Neural cell (in vitro differentiated cells): ENCODE results near the gene PLCL1.

Source experiments
- EP300 ChIP-seq: fragments of 450-650 bp; conservative IDR thresholded peaks from 2 replicates; pipeline ENCODE4 v1.6.1; 2014; ENCODE audit warnings: antibody characterized with exemption, mild to moderate bottlenecking, moderate library complexity; ENCODE audit not compliant: poor library complexity, severe bottlenecking
- MXI1 ChIP-seq: fragments of 450-650 bp; conservative IDR thresholded peaks from 2 replicates; pipeline ENCODE4 v1.6.1; 2014; ENCODE audit warnings: antibody characterized with exemption, mild to moderate bottlenecking; ENCODE audit not compliant: poor library complexity, severe bottlenecking
- POLR2AphosphoS5 ChIP-seq: IDR thresholded peaks from 2 replicates; pipeline ENCODE4 v1.6.1; 2012
- RAD21 ChIP-seq: fragments of 450-650 bp; conservative IDR thresholded peaks from 2 replicates; pipeline ENCODE4 v1.6.1; 2014; ENCODE audit warnings: antibody characterized with exemption, mild to moderate bottlenecking, moderate library complexity
- TAF1 ChIP-seq: IDR thresholded peaks from 2 replicates; pipeline ENCODE4 v1.6.1; 2012; ENCODE audit warnings: low read depth
- TF ChIP-seq, protein P1 (sequence below): fragments of 450-650 bp; IDR thresholded peaks from 2 replicates; pipeline ENCODE4 v1.5.1; 2014; ENCODE audit warnings: antibody characterized with exemption, mild to moderate bottlenecking, moderate library complexity; ENCODE audit not compliant: poor library complexity, severe bottlenecking
- TF ChIP-seq, protein P2 (sequence below): IDR thresholded peaks from 2 replicates; pipeline ENCODE4 v1.6.1; 2012; ENCODE audit warnings: borderline replicate concordance

DNA sequence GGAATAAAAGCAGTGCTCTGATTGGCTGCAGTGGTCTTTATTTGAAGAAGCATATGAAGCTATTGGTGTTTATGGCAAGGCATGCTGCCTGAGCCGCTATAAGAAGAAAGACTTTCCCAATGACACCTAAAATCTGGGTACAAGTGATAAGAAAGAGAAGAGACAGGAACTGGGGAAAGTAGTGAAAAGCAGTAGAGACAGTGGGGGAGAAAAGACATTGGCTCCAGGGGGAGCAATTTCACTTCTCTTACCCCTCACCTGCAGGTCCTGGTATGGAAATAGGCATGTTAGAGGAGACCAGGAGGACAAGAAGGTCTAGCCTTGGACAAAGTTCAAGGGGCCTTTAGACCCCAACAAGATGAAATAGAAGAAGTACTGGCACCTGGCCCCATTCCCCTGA is 47.1 kb downstream of the PLCL1 start:
- no peak for TF ChIP-seq EP300
- TF ChIP-seq POLR2AphosphoS5 = no peak
- TF ChIP-seq, protein P1, sequence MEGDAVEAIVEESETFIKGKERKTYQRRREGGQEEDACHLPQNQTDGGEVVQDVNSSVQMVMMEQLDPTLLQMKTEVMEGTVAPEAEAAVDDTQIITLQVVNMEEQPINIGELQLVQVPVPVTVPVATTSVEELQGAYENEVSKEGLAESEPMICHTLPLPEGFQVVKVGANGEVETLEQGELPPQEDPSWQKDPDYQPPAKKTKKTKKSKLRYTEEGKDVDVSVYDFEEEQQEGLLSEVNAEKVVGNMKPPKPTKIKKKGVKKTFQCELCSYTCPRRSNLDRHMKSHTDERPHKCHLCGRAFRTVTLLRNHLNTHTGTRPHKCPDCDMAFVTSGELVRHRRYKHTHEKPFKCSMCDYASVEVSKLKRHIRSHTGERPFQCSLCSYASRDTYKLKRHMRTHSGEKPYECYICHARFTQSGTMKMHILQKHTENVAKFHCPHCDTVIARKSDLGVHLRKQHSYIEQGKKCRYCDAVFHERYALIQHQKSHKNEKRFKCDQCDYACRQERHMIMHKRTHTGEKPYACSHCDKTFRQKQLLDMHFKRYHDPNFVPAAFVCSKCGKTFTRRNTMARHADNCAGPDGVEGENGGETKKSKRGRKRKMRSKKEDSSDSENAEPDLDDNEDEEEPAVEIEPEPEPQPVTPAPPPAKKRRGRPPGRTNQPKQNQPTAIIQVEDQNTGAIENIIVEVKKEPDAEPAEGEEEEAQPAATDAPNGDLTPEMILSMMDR = no peak
- TF ChIP-seq TAF1 = no peak
- TF ChIP-seq MXI1 = no peak
- TF ChIP-seq, protein P2, sequence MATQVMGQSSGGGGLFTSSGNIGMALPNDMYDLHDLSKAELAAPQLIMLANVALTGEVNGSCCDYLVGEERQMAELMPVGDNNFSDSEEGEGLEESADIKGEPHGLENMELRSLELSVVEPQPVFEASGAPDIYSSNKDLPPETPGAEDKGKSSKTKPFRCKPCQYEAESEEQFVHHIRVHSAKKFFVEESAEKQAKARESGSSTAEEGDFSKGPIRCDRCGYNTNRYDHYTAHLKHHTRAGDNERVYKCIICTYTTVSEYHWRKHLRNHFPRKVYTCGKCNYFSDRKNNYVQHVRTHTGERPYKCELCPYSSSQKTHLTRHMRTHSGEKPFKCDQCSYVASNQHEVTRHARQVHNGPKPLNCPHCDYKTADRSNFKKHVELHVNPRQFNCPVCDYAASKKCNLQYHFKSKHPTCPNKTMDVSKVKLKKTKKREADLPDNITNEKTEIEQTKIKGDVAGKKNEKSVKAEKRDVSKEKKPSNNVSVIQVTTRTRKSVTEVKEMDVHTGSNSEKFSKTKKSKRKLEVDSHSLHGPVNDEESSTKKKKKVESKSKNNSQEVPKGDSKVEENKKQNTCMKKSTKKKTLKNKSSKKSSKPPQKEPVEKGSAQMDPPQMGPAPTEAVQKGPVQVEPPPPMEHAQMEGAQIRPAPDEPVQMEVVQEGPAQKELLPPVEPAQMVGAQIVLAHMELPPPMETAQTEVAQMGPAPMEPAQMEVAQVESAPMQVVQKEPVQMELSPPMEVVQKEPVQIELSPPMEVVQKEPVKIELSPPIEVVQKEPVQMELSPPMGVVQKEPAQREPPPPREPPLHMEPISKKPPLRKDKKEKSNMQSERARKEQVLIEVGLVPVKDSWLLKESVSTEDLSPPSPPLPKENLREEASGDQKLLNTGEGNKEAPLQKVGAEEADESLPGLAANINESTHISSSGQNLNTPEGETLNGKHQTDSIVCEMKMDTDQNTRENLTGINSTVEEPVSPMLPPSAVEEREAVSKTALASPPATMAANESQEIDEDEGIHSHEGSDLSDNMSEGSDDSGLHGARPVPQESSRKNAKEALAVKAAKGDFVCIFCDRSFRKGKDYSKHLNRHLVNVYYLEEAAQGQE = no peak
- TF ChIP-seq RAD21 = no peak
